Fibroblast of skin of scalp (primary cell): ENCODE results near the gene UBA3. TPM values are rescaled to one million over a fixed set of nuclear protein-coding genes. Genes with fewer than 3 reads are reported as not detected.

Experiments used
- DNase-seq: peaks from one replicate; pipeline ENCODE4 v3.0.0-alpha.2; 2013
- polyA plus RNA-seq, 2 experiments: library from polyadenylated mRNA; unstranded; fragments of 120-200 nt; gene quantifications; one replicate each; pipeline ENCODE4 v1.2.1, GENCODE V29; 2013; ENCODE audit not compliant: insufficient read length in 2 of 2

Gene UBA3
- polyA plus RNA-seq (2013, experiment 1 of 2; ENCODE audit: insufficient read length), result 55.6 TPM
- polyA plus RNA-seq (2013, experiment 2 of 2; ENCODE audit: insufficient read length), result 53.8 TPM

GRCh38 chr3:69080233-69080920 is at the start of gene UBA3:
UBA3 (minus strand) TSS chr3:69080365; CDS start chr3:69080353, 12 bp downstream.
- DNase-seq, result peak; percentile 87

- no peak for DNase-seq
Observed at GRCh38 chr3:69129531-69129930, 49.4 kb upstream of the UBA3 start.

- DNase-seq, result no peak
Observed at GRCh38 chr3:69128509-69128908, 48.3 kb upstream of the UBA3 start.

GRCh38 chr3:69126999-69127398 is 46.8 kb upstream of the UBA3 start:
- DNase-seq, result no peak

- no peak for DNase-seq
Observed at GRCh38 chr3:69126216-69126615, 46.1 kb upstream of the UBA3 start.

- no peak for DNase-seq
Observed at GRCh38 chr3:69122403-69122802, 42.2 kb upstream of the UBA3 start, which contains the start of gene LMOD3. LMOD3 (minus strand) TSS chr3:69122595; CDS start chr3:69122386, 209 bp downstream.

- no peak for DNase-seq
Observed at GRCh38 chr3:69121950-69122349, 41.8 kb upstream of the UBA3 start.

GRCh38 chr3:69121513-69121912 is 41.3 kb upstream of the UBA3 start:
- no peak for DNase-seq

GRCh38 chr3:69120879-69121464 is 40.8 kb upstream of the UBA3 start:
- peak; percentile 62 for DNase-seq

- DNase-seq, result no peak
Observed at GRCh38 chr3:69119681-69120080, 39.5 kb upstream of the UBA3 start.

- DNase-seq, result no peak
Observed at GRCh38 chr3:69119138-69119537, 39.0 kb upstream of the UBA3 start.

- DNase-seq, result no peak
Observed at GRCh38 chr3:69118555-69118954, 38.4 kb upstream of the UBA3 start.

- DNase-seq, result no peak
Observed at GRCh38 chr3:69116897-69117296, 36.7 kb upstream of the UBA3 start.

GRCh38 chr3:69116162-69116561 is 36.0 kb upstream of the UBA3 start:
- no peak for DNase-seq

- no peak for DNase-seq
Observed at GRCh38 chr3:69115731-69116130, 35.6 kb upstream of the UBA3 start.

GRCh38 chr3:69113536-69113935 is 33.4 kb upstream of the UBA3 start:
- no peak for DNase-seq

- no peak for DNase-seq
Observed at GRCh38 chr3:69110941-69111546, 30.9 kb upstream of the UBA3 start.

GRCh38 chr3:69108811-69109210 is 28.6 kb upstream of the UBA3 start:
- no peak for DNase-seq

GRCh38 chr3:69107841-69108240 is 27.7 kb upstream of the UBA3 start:
- DNase-seq, result no peak

GRCh38 chr3:69105320-69105719 is 25.2 kb upstream of the UBA3 start:
- peak; percentile 24 for DNase-seq

GRCh38 chr3:69104586-69104985 is 24.4 kb upstream of the UBA3 start:
- no peak for DNase-seq

GRCh38 chr3:69103123-69103522 is 23.0 kb upstream of the UBA3 start:
- DNase-seq, result no peak

GRCh38 chr3:69102384-69102783 is 22.2 kb upstream of the UBA3 start:
- no peak for DNase-seq

- no peak for DNase-seq
Observed at GRCh38 chr3:69099576-69099975, 19.4 kb upstream of the UBA3 start.
